DMS153 treated with DMSO at 0.1 percent for 48 hours (cell line): ENCODE results near the gene SMCO4.
"Not testable (repeated sequence)": the region's sequence is repeated elsewhere in the genome, so short reads cannot be mapped to it uniquely, and the experiment has no call there.

Experiments
- DNase-seq: peaks from one replicate; lab custom pipeline; 2025; ENCODE audit not compliant: unreplicated experiment; lab: John Stamatoyannopoulos, UW

The SMCO4 gene, protein sequence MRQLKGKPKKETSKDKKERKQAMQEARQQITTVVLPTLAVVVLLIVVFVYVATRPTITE

DNA sequence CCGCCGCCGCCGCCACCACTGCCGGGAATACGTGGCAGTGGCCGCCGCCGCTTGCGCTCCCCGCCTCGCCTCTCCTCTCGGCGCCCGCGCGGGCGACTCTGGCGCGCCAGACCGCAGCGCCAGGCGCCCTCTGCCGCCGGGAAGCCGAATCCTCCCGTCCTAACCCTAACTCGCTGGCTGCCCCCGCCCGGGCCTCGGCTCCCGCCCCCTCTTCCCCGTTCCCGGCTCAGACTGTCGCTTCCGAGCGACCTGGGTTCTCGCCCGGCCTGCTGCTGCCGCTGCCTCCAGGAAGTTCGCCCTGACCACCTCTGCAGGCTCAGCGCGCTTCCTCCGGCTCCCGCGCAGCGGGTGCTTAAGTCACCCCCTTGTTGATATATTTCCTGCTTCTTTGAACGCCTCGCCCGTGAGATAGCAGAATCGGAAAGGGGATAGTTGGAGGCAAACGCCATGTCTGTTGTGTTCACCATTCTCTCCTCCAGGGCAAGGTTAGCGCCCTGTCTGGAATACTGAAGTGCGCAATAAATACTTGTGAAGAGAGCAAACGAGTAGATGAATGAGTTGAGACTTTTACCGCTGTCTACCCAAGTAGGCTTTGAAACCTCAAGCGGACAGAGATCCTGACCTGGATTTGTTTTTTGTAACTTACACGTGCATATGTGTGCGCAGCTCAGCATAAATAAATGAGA is at the start of gene SMCO4:
Gene SMCO4, minus strand, starts transcription at position 100 of the 686 bp plus-strand sequence. CDS start 64,202 bp downstream, outside the sequence.
- peak; percentile 87 for DNase-seq

DNA sequence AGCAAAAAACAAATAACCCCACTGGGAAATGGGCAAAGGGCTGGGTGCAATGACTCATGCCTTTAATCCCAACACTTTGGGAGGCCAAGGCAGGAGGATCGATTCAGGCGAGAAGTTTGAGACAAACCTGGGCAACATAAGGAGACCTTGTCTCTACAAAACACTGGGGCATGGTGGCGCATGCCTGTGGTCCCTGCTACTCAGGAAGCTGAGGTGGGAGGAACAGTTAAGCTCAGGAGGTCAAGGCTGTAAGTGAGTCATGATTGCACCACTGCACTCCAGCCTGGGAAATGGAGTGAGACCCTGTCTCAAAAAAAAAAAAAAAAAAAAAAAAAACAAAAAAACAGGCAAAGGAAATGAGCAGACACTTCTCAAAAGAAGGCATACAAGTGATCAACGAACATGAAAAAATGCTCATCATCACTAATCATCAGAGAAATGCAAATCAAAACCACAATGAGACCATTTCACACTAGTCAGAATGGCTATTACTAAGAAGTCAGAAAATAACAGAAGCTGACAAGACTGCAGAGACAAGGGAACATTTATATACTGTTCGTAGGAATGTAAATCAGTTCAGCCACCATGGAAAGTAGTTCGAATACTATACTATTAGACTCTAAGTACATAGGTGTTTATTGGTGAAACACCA is 48.2 kb upstream of the SMCO4 start:
- DNase-seq = no peak

GRCh38 chr11:93589347-93589746 is 46.2 kb upstream of the SMCO4 start:
- DNase-seq = no peak

DNA sequence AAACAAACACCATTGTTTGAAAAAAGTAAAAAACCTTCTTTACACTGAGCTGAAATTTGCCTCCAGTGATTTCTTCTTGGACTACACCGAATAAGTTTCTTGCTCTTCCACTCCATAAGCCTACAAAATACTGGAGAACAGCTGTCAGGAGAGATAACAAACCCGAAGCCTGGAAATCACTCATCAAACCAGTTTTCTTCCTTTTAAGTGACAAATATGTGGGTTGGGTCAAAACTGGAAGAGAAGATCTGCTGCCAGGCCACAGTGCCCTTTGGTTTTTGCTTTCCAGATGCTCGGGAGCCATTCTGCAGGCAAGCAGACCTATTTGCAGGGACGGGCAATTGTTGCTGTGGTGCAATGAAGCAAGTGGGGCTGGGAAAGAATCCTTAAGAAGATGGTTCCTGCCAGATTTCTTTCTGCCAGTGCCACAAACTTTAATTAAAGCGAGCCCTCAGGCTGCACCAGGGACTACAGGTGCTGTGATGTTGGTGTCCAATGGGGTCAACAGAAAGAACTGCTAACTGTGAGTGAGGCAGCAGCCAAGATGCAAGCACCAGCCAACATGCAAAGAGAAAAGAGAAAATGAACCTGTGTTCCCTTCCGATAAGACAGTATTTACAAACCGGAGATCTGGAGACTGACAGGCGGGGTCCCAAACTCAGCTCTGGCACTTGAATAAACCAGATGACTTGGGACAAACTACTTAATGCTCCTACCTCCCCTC is 44.8 kb upstream of the SMCO4 start:
- no peak for DNase-seq

GRCh38 chr11:93587425-93587824 is 44.2 kb upstream of the SMCO4 start:
- not testable (repeated sequence) for DNase-seq

DNA sequence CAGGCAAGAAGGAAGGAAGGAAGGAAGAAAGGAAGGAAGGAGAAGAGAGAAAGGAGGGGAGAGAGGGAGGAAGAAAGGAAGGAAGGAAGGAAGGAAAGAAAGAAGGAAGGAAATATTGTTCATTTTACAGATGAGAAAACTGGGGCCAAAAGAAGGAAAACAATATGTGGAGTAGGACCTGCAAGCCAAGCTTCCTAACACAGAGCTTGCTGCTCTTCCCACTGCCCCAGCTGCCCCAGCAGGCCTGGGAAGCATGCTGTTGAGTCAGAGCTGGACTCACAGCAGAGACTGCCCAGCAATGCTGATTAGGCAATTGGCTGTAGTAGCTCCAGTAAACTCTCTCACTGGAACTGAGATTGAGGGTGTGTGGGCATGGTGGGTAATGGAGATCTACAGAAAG is 42.6 kb upstream of the SMCO4 start:
- no peak for DNase-seq

GRCh38 chr11:93583490-93583889 is 40.3 kb upstream of the SMCO4 start:
- no peak for DNase-seq

DNA sequence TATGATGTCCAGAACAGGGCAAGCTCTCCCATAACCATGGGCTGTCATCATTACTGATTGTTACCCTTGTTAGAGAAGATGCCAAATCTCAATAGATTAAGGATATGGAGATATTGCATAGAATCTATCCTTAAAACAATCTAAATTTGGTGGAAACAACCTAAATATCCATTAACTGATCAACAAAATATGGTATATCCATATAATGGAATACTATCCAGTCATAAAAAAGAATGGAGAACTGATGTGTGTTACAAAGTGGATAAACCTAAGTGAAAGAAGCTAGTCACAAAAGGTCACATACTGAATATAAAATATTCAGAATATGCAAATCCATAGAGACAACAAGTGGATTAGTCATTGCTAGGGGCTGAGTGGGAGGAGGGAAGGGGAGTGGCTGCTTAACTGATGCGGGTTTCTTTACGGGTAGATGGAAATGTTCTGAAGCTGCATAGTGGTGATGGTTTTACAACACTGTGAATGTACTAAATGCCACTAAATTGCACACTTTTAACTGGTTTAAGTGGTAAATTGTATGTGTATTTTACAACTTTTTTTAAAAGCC is 36.1 kb upstream of the SMCO4 start:
- DNase-seq = no peak

- DNase-seq = no peak
Measured at GRCh38 chr11:93577286-93577685, 34.1 kb upstream of the SMCO4 start.

DNA sequence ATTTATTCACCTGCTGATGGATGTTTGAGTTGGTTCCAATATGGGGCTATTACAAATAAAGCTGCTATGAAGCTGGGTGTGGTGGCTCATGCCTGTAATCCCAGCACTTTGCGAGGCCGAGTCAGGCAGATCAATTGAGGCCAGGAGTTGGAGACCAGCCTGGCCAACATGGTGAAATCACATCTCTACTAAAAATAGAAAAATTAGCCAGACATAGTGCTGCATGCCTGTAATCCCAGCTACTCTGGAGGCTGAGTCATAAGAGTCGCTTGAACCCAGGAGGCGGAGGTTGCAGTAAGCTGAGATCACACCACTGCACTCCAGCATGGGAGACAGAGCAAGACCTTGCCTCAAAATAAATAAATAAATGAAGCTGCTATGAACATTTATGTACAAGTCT is 33.7 kb upstream of the SMCO4 start:
- DNase-seq = not testable (repeated sequence)

DNA sequence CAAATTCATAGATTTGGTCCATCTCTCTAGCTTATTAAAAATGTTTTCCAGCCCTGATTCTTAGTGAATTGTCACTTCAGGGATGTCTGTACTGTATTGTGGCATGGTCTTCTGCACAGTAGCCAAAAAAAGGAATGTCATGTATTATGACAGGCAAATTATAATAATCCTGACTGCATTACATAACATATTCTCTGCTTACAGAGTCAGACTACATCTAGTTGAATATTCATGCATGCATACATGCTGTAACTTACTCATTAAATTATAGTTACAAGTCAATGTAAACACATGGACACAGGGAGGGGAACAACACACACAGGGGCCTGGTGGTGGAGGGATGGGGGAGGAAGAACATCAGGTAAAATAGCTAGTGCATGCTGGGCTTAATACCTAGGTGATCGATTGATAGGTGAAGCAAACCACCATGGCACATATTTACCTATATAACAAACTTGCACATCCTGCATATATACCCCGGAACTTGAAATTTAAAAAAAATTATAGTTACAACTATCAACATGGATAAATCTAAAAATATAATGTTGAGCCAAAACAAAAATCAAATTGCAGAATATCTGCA is 31.5 kb upstream of the SMCO4 start:
- DNase-seq = no peak

GRCh38 chr11:93573184-93573583 is 30.0 kb upstream of the SMCO4 start:
- DNase-seq = no peak

- DNase-seq = no peak
Measured at GRCh38 chr11:93572621-93573020, 29.4 kb upstream of the SMCO4 start.

GRCh38 chr11:93572171-93572570 is 29.0 kb upstream of the SMCO4 start:
- no peak for DNase-seq

DNA sequence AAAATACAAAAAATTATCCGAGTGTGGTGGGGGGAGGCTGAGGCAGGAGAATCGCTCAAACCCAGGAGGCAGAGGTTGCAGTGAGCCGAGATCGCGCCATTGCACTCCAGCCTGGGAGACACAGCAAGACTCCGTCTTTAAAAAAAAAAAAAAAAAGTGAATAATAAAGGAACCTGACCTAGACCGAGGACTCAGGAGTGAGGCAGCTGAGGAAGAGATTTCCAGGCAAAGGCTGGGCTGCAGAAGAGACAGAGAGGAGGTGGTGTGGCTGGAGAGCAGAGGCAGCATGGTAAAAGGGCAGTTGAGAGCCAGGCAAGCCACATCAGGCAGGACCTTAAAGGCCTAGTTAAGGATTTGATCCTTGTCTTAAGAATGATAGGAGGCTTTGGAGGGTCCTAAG is 28.4 kb upstream of the SMCO4 start:
- DNase-seq = no peak

- DNase-seq = no peak
Measured at GRCh38 chr11:93570759-93571413, 27.7 kb upstream of the SMCO4 start.

DNA sequence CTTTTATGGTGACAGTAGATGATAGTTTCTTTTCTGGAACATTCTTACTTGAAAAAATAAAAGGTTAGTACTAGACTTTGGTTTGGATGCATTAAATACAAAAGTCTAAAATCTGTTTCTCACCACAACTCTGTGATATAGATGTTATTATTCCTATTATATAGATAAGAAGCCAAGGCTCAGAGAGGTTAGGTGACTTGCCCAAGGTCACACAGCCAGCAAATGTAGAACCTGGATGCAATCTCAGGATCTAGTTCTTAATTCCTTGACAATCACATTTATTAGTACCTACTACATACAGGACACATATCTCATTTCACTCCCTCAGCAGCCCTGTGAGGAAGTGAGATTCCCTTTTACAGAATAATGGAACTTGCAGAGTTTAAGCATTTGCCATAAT is 26.3 kb upstream of the SMCO4 start:
- no peak for DNase-seq

- no peak for DNase-seq
Measured at GRCh38 chr11:93568726-93569125, 25.5 kb upstream of the SMCO4 start.

DNA sequence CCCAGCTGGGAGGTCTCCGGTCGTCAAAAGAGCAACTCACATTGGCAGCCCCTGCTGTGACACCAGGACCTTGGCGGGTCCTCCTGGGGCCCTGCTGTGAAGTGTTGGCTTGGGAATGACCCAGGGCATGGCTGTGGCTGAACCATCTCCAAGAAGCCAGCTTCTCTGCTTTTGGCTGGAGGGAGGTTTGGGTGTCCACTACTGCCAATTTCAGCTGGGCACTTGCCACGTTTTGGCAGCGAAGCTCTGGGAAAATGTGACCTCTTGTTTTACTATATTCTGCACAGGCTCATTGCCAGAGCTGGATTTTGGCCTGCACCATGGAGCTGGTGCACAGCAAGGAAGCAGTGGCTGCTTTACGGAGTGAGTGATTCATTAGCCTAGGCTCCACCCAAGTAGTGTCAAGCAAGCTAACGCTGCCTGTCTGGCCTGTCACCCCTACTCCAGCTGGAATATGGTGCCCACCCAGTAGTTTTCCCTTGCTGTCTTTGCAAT is 24.3 kb upstream of the SMCO4 start:
- DNase-seq = no peak

DNA sequence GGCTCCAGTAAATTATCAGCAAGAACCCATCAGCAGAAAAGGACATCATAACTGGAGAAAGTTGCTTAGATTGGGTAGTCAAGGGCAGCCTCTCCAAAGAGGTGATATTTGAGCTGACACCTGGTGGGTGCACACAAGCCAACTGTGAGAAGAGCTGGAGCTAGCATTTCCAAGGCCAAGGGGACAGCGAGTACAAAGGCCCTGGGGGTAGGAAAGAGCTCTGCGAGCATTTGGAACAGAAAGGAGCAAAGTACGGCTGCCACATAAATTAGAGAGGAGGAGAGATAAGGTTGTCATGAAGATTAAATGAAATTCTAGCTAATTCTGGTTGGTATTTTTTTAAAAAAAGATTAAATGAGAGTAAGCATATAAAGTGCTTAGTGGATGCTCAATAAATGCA is 21.7 kb upstream of the SMCO4 start:
- DNase-seq = no peak

DNA sequence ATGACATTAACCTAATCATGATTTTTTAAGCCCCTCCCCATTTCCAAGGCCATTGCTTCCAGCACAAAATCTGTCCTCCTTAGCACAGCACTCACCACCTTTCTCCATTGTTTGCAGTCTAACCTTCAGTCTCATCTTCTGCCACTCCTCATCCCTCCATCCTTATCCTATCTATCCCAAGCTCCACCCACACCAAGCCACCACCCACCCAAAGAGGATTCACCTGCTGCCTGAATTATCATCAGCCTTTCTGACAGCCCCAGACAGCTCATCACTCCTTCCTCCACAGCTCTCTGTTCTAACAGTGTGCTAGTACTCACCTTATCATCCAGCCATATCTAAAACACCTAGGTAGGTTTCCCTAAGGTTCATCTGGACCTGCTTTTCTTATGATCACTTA is 20.7 kb upstream of the SMCO4 start:
- DNase-seq = no peak
